GM20000 (cell line): Measurements from ENCODE around the gene SHH.

ENCODE experiments used
- DNase-seq: peaks from one replicate; pipeline ENCODE4 v3.0.0; 2012; ENCODE audit warnings: low spot score
- CTCF ChIP-seq: IDR thresholded peaks from 2 replicates; pipeline ENCODE4 v1.5.1; 2012; ENCODE audit warnings: mild to moderate bottlenecking, control low read depth; ENCODE audit errors: extremely low read depth, missing control alignments

Gene SHH

GRCh38 chr7:155762036-155762435 lies 50.2 kb downstream of the SHH start:
- no peak for DNase-seq
- TF ChIP-seq CTCF, result no peak

DNA sequence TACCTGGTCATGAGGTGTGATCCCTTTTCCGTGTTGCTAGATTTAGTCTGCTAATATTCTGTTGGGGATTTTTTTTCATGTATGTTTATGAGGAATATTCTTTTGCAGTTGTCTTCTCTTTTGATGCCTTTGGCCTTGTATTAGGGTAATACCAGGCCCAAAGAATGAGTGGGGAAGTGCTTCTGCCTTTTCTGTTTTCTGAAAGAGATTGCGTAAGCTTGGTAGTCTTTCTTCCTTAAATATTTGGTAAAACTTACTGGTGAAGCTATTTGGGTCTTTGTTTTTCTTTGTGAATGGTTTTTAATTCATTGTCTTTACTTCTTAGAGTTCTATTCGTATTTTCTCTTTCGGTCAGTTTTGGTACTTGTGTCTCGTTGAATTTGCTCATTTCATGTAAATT lies 51.1 kb downstream of the SHH start:
- TF ChIP-seq CTCF, result no peak
- no peak for DNase-seq

- TF ChIP-seq CTCF, result no peak
- no peak for DNase-seq
Measured at GRCh38 chr7:155759740-155760430, 52.4 kb downstream of the SHH start.

- TF ChIP-seq CTCF, result no peak
- no peak for DNase-seq
Measured at GRCh38 chr7:155758348-155758747, 53.9 kb downstream of the SHH start.

DNA sequence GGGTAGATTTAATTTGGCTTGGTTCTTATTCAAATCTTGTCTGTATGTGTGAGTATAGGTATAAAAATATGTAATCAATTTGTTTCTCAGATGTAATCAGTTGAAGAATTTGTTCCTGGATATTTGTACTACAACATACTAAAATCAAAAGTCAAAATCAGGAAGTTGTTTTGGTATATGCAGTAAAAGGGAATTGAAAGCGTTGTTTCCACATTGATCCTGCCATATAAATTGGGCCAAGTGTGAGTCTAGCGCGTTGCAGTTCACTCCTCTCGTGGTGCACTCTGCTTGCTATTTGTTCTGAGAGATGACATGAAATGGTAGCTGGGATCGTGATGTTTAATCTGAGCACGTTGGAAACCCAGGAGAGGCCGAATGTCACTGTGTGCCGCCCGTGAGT lies 55.9 kb downstream of the SHH start:
- no peak for DNase-seq
- TF ChIP-seq CTCF, result no peak

GRCh38 chr7:155755026-155755425 lies 57.2 kb downstream of the SHH start:
- no peak for DNase-seq
- TF ChIP-seq CTCF, result no peak

DNA sequence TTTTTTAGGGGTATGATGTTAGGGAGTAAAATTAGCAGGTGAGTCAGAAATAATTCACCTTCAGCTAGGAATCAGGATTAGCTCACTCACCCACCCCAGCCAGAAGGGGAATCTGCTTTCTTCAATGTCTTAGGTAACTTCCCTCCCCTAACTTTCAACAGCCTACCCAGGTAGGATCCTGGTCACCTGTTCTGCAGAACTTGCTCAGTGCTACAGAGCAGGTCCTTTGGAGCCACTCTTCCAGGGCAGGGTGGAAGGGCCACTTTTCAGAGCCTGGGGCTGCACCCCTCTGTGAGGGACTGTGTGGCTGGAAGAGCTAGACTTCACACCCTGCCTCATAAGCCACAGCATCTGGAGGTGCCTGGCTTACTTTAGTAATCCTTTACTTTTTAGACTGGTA lies 58.1 kb downstream of the SHH start:
- TF ChIP-seq CTCF, result no peak
- DNase-seq, result no peak
